Body of pancreas (tissue), 4 donors: Measurements from ENCODE around the gene TCN2.

Source experiments
- POLR2A ChIP-seq, 3 donors: fragments of 450-650 bp; IDR thresholded peaks; one replicate each; pipeline ENCODE4 v1.6.1; 2016; ENCODE audit warnings: antibody characterized with exemption in 3 of 3, mild to moderate bottlenecking in 2 of 3
- TF ChIP-seq, protein P1 (sequence below), 7 experiments: fragments of 450-650 bp in 4 of 7; fragments of 200-600 bp in 3 of 7; sonication (generic) in 3 of 7; IDR thresholded peaks; one replicate each; pipeline ENCODE4 v1.5.1; 2016 to 2019; ENCODE audit warnings: antibody characterized with exemption in 7 of 7

GRCh38 chr22:30652852-30653251 lies 45.9 kb downstream of the TCN2 start:
- TF ChIP-seq, protein P1, sequence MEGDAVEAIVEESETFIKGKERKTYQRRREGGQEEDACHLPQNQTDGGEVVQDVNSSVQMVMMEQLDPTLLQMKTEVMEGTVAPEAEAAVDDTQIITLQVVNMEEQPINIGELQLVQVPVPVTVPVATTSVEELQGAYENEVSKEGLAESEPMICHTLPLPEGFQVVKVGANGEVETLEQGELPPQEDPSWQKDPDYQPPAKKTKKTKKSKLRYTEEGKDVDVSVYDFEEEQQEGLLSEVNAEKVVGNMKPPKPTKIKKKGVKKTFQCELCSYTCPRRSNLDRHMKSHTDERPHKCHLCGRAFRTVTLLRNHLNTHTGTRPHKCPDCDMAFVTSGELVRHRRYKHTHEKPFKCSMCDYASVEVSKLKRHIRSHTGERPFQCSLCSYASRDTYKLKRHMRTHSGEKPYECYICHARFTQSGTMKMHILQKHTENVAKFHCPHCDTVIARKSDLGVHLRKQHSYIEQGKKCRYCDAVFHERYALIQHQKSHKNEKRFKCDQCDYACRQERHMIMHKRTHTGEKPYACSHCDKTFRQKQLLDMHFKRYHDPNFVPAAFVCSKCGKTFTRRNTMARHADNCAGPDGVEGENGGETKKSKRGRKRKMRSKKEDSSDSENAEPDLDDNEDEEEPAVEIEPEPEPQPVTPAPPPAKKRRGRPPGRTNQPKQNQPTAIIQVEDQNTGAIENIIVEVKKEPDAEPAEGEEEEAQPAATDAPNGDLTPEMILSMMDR (IDR thresholded peaks at IDR 0.05): no peak
- no peak for TF ChIP-seq POLR2A (IDR thresholded peaks at IDR 0.05)
